Type B pancreatic cell (in vitro differentiated cells): ENCODE measurements around the gene SCAPER. TPM values are rescaled to one million over a fixed set of nuclear protein-coding genes. Genes with fewer than 3 reads are reported as not detected.

Experiments
- DNase-seq: peaks from one replicate; pipeline ENCODE4 v3.0.0; 2021; ENCODE audit warnings: mixed read lengths; ENCODE audit not compliant: unreplicated experiment; ENCODE audit errors: extremely low spot score
- H3K27ac Mint-ChIP-seq: 2 replicates; pipeline ENCODE4 v1.8.0; 2021; ENCODE audit warnings: mild to moderate bottlenecking, mixed read lengths
- H3K27me3 Mint-ChIP-seq: 2 replicates; pipeline ENCODE4 v1.8.0; 2021; ENCODE audit warnings: mixed read lengths
- H3K36me3 Mint-ChIP-seq: 2 replicates; pipeline ENCODE4 v1.8.0; 2021; ENCODE audit warnings: mixed read lengths
- H3K4me1 Mint-ChIP-seq: one replicate; pipeline ENCODE4 v1.8.0; 2021; ENCODE audit warnings: mixed read lengths; ENCODE audit not compliant: unreplicated experiment
- H3K4me3 Mint-ChIP-seq: 2 replicates; pipeline ENCODE4 v1.8.0; 2021; ENCODE audit warnings: mild to moderate bottlenecking, mixed read lengths
- H3K9me3 Mint-ChIP-seq: 2 replicates; pipeline ENCODE4 v1.8.0; 2021; ENCODE audit warnings: mixed read lengths
- CTCF ChIP-seq: fragments of 200-600 bp; sonication (generic); conservative IDR thresholded peaks from 2 replicates; pipeline ENCODE4 v1.5.0; 2021; ENCODE audit warnings: antibody characterized with exemption, mild to moderate bottlenecking
- total RNA-seq: library from RNA; stranded (reverse); gene quantifications from 2 replicates; pipeline ENCODE4 v1.2.1, GENCODE V29; 2021; ENCODE audit warnings: low replicate concordance

The SCAPER gene
- total RNA-seq, 1 donor from 2014 or later, result 26.6 TPM

- peaks cover 7% of the 10 kb centered on the region for H3K27me3 Mint-ChIP-seq
Observed at GRCh38 chr15:76382987-76383728, 522.0 kb downstream of the SCAPER start.

GRCh38 chr15:76381366-76381765 is 523.8 kb downstream of the SCAPER start:
- Mint-ChIP-seq H3K36me3 (peaks cover 9% of the 10 kb centered on the region), H3K27ac (no peak overlapping the region), H3K4me3 (no peak overlapping the region), H3K9me3 (no peaks in the 10 kb centered on the region), H3K4me1 (peaks cover 15% of the 10 kb centered on the region), H3K27me3 (peaks cover 5% of the 10 kb centered on the region)
- no peak for DNase-seq
- no peak for TF ChIP-seq CTCF

More at GRCh38 chr15:76382987-76383728, 522.0 kb downstream of the SCAPER start:
- Mint-ChIP-seq H3K4me3 (no peak overlapping the region), H3K4me1 (peaks cover 10% of the 10 kb centered on the region), H3K36me3 (peaks cover 8% of the 10 kb centered on the region), H3K9me3 (no peaks in the 10 kb centered on the region), H3K27ac (no peak overlapping the region)
- DNase-seq, result no peak
- no peak for TF ChIP-seq CTCF

- H3K27me3 Mint-ChIP-seq, result peaks cover 4% of the 10 kb centered on the region
- H3K36me3 Mint-ChIP-seq, result peaks cover 6% of the 10 kb centered on the region
- DNase-seq, result no peak
- H3K27ac Mint-ChIP-seq, result no peak overlapping the region
- H3K9me3 Mint-ChIP-seq, result no peaks in the 10 kb centered on the region
- H3K4me1 Mint-ChIP-seq, result peaks cover 15% of the 10 kb centered on the region
- no peak for TF ChIP-seq CTCF
- no peak overlapping the region for H3K4me3 Mint-ChIP-seq
Observed at GRCh38 chr15:76380249-76380648, 524.9 kb downstream of the SCAPER start.

- TF ChIP-seq CTCF, result no peak
- Mint-ChIP-seq H3K4me3 (no peak overlapping the region), H3K4me1 (peaks cover 11% of the 10 kb centered on the region), H3K27ac (no peak overlapping the region), H3K9me3 (no peaks in the 10 kb centered on the region), H3K36me3 (peaks cover 6% of the 10 kb centered on the region), H3K27me3 (peaks cover 4% of the 10 kb centered on the region)
- no peak for DNase-seq
Observed at GRCh38 chr15:76378691-76379090, 526.4 kb downstream of the SCAPER start.

GRCh38 chr15:76377751-76378150 is 527.4 kb downstream of the SCAPER start:
- no peak for TF ChIP-seq CTCF
- Mint-ChIP-seq H3K36me3 (peaks cover 6% of the 10 kb centered on the region), H3K9me3 (no peaks in the 10 kb centered on the region), H3K4me3 (no peak overlapping the region), H3K27ac (no peak overlapping the region), H3K27me3 (peaks cover 3% of the 10 kb centered on the region), H3K4me1 (peaks cover 11% of the 10 kb centered on the region)
- no peak for DNase-seq
